Heart left ventricle (tissue), 13 donors: ENCODE measurements around the gene BTRC.

Experiments used
- CTCF ChIP-seq, 12 donors: fragments of 200-600 bp; sonication (generic) in 4 of 12; IDR thresholded peaks; one replicate each; pipeline versions ENCODE4 v1.5.0 to v1.8.0; 2018 to 2022; ENCODE audit warnings: antibody characterized with exemption in 12 of 12, mild to moderate bottlenecking in 5 of 12
- POLR2A ChIP-seq, 2 donors: fragments of 450-650 bp; IDR thresholded peaks; one replicate each; pipeline ENCODE4 v1.6.1; 2017; ENCODE audit warnings: antibody characterized with exemption in 2 of 2, mild to moderate bottlenecking in 2 of 2, moderate library complexity in 2 of 2
- donor health status: ischemic (EF 13 %, LVEDD 7.1; RV severe dilation, severe dysfunction).
- donor health status: DM: no; HTN: yes; CAD: no.
- donor health status: DM: no; HTN: no; CAD: no.
- donor health status: ischemic (EF 25% LVEDD 6.9; RV normal size, moderate dysfunction).
- donor health status: ischemic (EF 25% LVEDD 5.7; RV mildly dilated, moderate dysfunction).
- donor health status: ischemic (EF 35%, LVEDD 5.7; RV mildly dilated, moderate dysfunction).
- donor health status: nonischemic (EF 11% LVEDD 7.7; RV severe dilation, severe dysfunction).
- donor health status: DM: yes; HTN: yes; CAD: no.
- donor health status: PGD.
- donor health status: ischemic (EF 29% LVEDD 5.4; RV normal size, mild dysfunction).
- donor health status: nonischemic (EF 23%, LVEDD 6.1; RV moderate dilation, normal function).

GRCh38 chr10:101566333-101567164, 212.6 kb downstream of the BTRC start:
- TF ChIP-seq CTCF (IDR thresholded peaks at IDR 0.05): no peak
- no peak for TF ChIP-seq POLR2A (IDR thresholded peaks at IDR 0.05)
